Bronchial epithelial cell (primary cell): ENCODE measurements around the gene IBA57. TPM values are rescaled to one million over a fixed set of nuclear protein-coding genes. Genes with fewer than 3 reads are reported as not detected.

ENCODE experiments used
- DNase-seq: peaks from one replicate; pipeline ENCODE4 v3.0.0-alpha.2; 2010; ENCODE audit warnings: low read depth
- FAIRE-seq: peaks from 2 replicates; lab custom pipeline; 2011; peaks lifted over from hg19 to GRCh38; lab: Jason Lieb, UNC
- H3K27me3 ChIP-seq: 2 replicates; pipeline ENCODE4 v1.5.1; 2011; ENCODE audit warnings: low read length; ENCODE audit not compliant: control insufficient read depth, insufficient read depth
- H3K36me3 ChIP-seq: 2 replicates; pipeline ENCODE4 v1.5.1; 2011; ENCODE audit warnings: low read length; ENCODE audit not compliant: control insufficient read depth, insufficient read depth
- H3K4me3 ChIP-seq: 2 replicates; pipeline ENCODE4 v1.5.1; 2011; ENCODE audit warnings: mild to moderate bottlenecking, low read depth, low read length, control low read depth
- total RNA-seq: library from RNA; depleted of rRNA; stranded (reverse); fragments of >200 nt; gene quantifications from 2 replicates; pipeline ENCODE4 v1.2.1, GENCODE V29; 2014
- TF ChIP-seq, protein P1 (sequence below): IDR thresholded peaks from 2 replicates; pipeline ENCODE4 v1.5.1; 2011; ENCODE audit warnings: mild to moderate bottlenecking, moderate library complexity, low read length, control low read depth, inconsistent platforms; ENCODE audit not compliant: insufficient read depth, severe bottlenecking

Gene IBA57
- total RNA-seq, 1 donor from 2014 or later, result 2.6 TPM

DNA sequence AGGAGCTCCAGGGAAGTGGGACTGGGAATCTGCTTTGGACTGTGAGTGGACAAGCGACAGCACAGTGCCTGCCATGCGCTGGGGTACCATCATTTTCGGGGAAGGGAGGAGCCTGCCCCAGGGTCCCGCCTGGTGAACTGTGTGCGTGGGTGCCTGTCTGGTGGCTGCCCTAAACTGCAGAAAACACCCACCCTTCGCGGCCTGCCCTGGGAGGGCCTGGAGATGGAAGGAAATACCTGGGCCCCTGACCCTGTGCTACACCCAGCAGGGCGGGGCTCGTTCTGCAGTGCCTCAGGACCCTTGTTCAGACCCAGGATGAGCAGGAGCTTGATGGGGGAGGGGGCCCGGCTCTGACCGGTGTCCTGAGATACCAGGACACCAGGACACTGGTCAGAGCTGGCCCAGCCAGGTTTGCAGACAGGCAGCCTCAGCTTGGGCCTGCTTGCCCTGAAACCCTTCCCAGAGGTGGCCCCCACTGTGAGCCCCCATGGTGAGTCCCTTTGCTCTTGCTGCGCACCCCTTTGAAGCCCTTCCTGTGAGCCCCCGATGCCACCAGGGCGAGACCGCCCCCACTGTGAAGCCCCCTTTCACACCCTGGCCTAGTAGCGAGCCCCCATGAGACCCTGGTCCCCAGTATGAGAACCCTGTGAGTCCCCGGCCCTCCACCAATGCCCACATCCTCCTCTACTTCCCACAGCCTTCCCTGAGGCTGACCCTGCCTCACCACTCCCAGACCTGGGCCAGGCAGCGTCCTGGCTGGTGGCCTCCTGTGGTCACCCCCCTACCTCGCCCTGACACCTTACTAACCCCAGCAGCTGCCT is 13.3 kb upstream of the IBA57 start:
- FAIRE-seq, result no peak
- TF ChIP-seq, protein P1, sequence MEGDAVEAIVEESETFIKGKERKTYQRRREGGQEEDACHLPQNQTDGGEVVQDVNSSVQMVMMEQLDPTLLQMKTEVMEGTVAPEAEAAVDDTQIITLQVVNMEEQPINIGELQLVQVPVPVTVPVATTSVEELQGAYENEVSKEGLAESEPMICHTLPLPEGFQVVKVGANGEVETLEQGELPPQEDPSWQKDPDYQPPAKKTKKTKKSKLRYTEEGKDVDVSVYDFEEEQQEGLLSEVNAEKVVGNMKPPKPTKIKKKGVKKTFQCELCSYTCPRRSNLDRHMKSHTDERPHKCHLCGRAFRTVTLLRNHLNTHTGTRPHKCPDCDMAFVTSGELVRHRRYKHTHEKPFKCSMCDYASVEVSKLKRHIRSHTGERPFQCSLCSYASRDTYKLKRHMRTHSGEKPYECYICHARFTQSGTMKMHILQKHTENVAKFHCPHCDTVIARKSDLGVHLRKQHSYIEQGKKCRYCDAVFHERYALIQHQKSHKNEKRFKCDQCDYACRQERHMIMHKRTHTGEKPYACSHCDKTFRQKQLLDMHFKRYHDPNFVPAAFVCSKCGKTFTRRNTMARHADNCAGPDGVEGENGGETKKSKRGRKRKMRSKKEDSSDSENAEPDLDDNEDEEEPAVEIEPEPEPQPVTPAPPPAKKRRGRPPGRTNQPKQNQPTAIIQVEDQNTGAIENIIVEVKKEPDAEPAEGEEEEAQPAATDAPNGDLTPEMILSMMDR, result no peak
- H3K27me3 ChIP-seq, result no peaks in the 10 kb centered on the region
- H3K36me3 ChIP-seq, result peaks cover 6% of the 10 kb centered on the region
- DNase-seq, result no peak
- no peak overlapping the region for H3K4me3 ChIP-seq

DNA sequence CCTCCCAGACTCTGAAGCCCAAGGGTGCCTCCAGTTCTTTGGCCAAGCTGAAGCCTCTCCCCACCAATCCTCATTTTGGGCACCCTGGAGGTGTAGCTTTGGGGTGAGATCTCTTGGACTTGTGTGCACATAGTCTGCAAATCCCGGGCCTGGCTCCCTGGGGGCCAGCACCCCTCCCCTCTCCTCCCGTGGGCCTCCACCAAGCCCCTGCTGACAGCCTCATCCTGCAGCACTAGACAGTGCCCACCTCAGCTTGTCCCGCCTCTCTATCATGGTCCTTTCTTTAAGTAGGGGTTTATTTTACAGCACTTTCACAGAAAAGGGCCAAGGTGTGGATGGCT is 12.7 kb upstream of the IBA57 start:
- FAIRE-seq (no peak), DNase-seq (no peak)
- no peak overlapping the region for H3K4me3 ChIP-seq
- peaks cover 4% of the 10 kb centered on the region for H3K36me3 ChIP-seq
- TF ChIP-seq, protein P1, result no peak
- H3K27me3 ChIP-seq, result no peaks in the 10 kb centered on the region

DNA sequence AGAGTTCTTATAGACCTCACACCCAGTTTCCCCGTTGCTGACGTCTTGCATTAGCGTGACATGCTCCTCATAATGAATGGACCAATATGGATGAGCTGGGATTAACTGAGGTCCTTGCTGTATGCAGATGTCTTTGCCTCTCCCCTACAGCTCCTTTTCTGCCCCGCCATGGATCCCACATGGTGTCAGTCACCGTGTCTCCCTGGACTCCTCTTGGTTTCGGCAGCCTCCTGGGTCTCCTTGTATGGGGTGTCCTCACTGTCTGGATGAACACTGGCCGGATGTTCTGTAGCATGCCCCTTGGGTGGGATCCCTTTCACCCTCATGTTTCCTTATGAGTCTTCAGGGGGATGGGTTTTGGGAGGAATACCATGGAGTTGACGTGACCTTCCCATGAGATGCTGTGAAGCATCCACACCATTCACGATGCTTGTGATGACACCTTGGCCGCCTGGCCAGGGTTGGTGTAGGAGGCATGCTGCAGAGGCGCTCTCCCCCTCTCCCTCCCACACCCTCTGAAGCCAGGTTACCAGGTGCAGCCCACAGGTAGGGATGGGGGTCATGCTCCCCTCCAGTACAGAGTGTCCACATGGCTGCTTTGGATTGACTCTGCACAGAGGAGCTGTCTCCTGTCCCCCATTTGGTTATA is 11.5 kb upstream of the IBA57 start:
- FAIRE-seq (no peak), DNase-seq (no peak)
- no peak overlapping the region for H3K4me3 ChIP-seq
- TF ChIP-seq, protein P1, result no peak
- H3K27me3 ChIP-seq, result peaks cover 4% of the 10 kb centered on the region
- no peaks in the 10 kb centered on the region for H3K36me3 ChIP-seq

DNA sequence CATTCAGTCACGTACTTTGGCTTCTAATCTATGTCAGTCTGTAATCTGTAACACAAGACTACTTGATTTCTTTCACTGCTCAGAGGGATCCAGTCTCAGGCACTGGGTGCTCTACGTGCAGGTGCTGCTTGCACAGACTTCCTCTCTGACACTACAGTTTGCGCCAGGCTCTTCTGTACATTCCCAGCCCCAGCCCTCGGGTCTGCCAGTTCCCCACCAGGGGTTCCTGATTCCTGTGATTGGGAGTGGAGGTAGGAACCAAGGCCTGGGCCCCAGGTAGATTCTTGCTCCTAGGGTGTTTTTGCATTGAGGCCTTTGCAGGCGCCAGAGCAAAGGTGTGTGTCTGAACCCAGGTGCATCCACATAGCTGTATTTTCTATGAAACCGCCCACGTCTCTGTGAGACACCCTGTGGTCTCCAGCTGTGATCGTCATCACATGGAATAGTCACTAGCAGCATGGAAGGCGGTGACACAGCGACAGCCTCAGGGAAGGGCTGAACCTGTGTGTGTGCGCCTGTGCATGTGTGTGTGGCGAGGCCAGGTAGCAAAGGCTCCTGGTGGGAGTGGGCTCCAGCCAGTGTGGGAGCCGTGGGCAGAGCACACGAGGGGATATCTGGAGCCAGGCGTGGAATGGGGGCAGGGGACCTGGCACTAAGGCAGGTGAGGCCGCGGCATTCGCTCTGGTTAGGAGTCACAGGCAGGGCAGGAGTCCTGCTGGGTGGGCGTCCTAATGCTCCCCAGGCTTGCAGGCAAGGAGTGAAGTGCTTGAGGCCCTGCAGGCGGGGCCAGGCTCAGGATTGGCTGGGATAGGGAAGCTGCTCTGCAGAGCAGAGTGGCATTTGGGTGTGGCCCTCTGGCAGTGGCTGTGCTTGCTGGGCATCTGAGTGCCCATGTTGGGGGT is 10.7 kb upstream of the IBA57 start:
- Histone ChIP-seq H3K4me3 (no peak overlapping the region), H3K36me3 (no peaks in the 10 kb centered on the region), H3K27me3 (peaks cover 5% of the 10 kb centered on the region)
- FAIRE-seq, result no peak
- TF ChIP-seq, protein P1, result no peak
- DNase-seq, result peak; percentile 29

DNA sequence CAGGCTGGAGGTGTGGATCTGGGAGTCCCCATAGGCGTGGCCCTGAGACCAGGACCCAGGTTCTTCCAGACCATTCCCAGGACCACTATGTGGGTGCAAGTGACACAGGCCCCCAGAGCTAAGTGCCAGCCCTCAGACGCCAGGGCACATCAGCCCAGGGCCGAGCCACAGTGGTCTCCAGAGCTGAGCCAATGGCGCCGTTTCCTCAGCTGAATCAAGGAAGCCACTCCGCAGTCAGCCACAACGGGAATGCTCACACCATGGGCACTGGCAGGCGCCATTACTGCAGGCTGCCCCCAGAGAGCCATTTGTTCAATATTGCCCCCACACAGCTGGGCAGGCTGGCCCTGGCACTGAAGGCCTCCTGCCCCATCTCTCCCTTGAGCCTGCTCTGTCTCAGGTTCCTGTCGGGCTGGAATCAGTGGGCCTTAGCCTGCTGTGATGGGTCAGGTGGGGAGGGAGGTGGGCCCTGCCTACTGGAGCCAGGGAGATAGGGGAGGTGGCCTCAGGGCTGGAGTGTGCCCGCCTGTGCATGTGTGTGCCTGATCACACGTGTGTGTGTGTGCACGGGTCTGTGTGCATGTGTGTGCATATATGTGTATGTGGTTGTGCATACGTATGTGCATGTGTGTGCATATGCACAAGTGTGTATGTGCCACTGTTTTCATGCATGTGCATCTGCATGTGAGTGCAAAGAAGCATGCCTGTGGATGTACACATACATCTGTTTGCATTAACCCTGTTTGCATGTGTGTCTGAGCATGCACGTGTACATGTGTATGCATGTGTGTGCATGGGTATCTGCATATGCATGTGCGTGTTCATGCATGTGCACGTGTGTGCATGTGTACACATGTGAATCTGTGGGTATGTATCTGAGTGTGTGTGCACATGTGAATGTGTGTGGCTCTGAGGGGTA is 9.7 kb upstream of the IBA57 start:
- TF ChIP-seq, protein P1, result no peak
- Histone ChIP-seq H3K27me3 (peaks cover 5% of the 10 kb centered on the region), H3K4me3 (no peak overlapping the region), H3K36me3 (no peaks in the 10 kb centered on the region)
- DNase-seq, result no peak
- FAIRE-seq, result peak; percentile 98
